Colonic mucosa (tissue), 4 donors: ENCODE measurements around the gene NIN. TPM values are rescaled to one million over a fixed set of nuclear protein-coding genes. Genes with fewer than 3 reads are reported as not detected.
A peak's percentile ranks its signal among the peaks of the same experiment; 100 is the strongest.
"Not testable (repeated sequence)": the region's sequence is repeated elsewhere in the genome, so short reads cannot be mapped to it uniquely, and the experiment has no call there.

Experiments used
- DNase-seq: peaks from one replicate; pipeline ENCODE4 v3.0.0-alpha.2; 2020
- H3K27ac ChIP-seq: fragments of 200-600 bp; one replicate; pipeline ENCODE4 v1.8.0; 2021
- H3K27me3 ChIP-seq: fragments of 200-600 bp; one replicate; pipeline ENCODE4 v1.8.0; 2021
- H3K36me3 ChIP-seq: fragments of 200-600 bp; one replicate; pipeline ENCODE4 v1.8.0; 2021
- H3K4me1 ChIP-seq: fragments of 200-600 bp; one replicate; pipeline ENCODE4 v1.8.0; 2021; ENCODE audit warnings: mild to moderate bottlenecking
- H3K4me3 ChIP-seq: fragments of 200-600 bp; one replicate; pipeline ENCODE4 v1.8.0; 2021
- H3K9ac ChIP-seq, 2 donors: one replicate each; pipeline ENCODE4 v1.7.0; 2013; ENCODE audit warnings: control low read depth in 2 of 2, low read depth in 2 of 2, low read length in 2 of 2
- H3K9me3 ChIP-seq: fragments of 200-600 bp; one replicate; pipeline ENCODE4 v1.8.0; 2021
- intact Hi-C: fragments of 100-400 bp; cut with DNase I; formaldehyde crosslinking; loops from one replicate; pipeline ENCODE4 v1.14.1; 2022
- total RNA-seq, 2 donors: library from RNA; stranded (reverse); fragmentation: NEBNext Ultra II Directional in 1 of 2; extraction: Animal tissue kit (Norgen Biotek cat#: 25700) in 1 of 2; gene quantifications; one replicate each; pipeline ENCODE4 v1.2.1, GENCODE V29; 2021
- TF ChIP-seq, protein P1 (sequence below): fragments of 200-600 bp; IDR thresholded peaks from one replicate; pipeline ENCODE4 v1.8.0; 2022; ENCODE audit warnings: antibody characterized with exemption, mild to moderate bottlenecking
- donor health status: healthy.
- donor health status: DM: no; HTN: no; CAD: no.
- donor health status: DM: no; HTN: no; CAD: no.

Gene NIN
- total RNA-seq, 2 donors from 2014 or later, result 13.7 to 19.8 TPM

DNA sequence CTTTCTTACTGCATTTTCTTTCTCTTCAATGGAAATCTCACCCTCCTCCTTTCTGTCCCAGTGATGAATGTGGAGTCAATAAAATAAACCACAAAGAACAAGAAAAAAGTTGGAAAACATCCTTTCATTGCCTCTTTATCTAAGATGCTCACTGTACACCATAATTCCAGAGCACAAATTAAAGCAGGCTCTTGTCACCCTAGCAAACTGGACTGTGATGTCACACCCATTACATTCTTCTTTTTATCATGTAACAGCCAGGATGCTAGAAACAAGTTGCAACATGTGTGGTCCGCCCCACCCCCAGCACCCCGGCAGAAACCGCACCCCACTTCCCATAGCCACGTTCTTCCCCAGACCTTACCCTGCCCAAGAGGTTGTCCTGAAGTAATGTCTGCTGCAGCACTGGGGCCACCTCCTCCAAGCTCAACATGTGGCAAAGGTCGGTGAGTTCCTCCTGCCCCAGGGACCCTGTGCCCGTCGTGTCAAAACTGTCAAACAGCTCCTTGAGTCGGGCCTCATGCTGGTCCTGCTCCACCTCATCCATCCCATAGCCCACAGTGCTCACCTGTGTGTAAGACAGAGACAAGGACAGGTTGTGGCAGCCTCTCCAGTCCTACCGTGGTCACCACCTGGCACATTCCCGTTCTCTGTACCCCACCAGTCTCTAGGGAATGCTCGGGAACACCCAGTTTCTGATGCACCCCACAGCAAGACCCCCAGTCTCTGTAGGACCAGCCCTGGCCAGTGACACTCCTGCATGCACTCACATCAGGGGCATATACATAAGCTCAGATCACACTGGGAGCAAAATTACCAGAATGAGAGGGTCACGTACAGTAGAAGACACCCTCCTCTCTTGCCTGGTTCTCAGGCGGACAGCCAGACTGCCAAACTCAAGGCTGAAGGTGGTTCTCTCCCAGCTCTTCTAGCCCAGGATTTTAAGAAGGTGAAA lies 9.2 kb downstream of the NIN start:
- TF ChIP-seq, protein P1, sequence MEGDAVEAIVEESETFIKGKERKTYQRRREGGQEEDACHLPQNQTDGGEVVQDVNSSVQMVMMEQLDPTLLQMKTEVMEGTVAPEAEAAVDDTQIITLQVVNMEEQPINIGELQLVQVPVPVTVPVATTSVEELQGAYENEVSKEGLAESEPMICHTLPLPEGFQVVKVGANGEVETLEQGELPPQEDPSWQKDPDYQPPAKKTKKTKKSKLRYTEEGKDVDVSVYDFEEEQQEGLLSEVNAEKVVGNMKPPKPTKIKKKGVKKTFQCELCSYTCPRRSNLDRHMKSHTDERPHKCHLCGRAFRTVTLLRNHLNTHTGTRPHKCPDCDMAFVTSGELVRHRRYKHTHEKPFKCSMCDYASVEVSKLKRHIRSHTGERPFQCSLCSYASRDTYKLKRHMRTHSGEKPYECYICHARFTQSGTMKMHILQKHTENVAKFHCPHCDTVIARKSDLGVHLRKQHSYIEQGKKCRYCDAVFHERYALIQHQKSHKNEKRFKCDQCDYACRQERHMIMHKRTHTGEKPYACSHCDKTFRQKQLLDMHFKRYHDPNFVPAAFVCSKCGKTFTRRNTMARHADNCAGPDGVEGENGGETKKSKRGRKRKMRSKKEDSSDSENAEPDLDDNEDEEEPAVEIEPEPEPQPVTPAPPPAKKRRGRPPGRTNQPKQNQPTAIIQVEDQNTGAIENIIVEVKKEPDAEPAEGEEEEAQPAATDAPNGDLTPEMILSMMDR, result no peak
- H3K4me1 ChIP-seq, result no peaks in the 10 kb centered on the region
- DNase-seq, result peak; percentile 23
- intact Hi-C loops, result no loop called here
- no peaks in the 10 kb centered on the region for H3K36me3 ChIP-seq
- H3K27me3 ChIP-seq, result no peaks in the 10 kb centered on the region
- H3K4me3 ChIP-seq, result no peak overlapping the region
- no peak overlapping the region for H3K9ac ChIP-seq
- peak overlapping the region; percentile 5 for H3K27ac ChIP-seq
- no peaks in the 10 kb centered on the region for H3K9me3 ChIP-seq

- TF ChIP-seq, protein P1, result no peak
- Histone ChIP-seq H3K4me3 (no peak overlapping the region), H3K27ac (no peak overlapping the region), H3K36me3 (no peaks in the 10 kb centered on the region), H3K27me3 (no peaks in the 10 kb centered on the region), H3K9ac (no peak overlapping the region), H3K9me3 (no peaks in the 10 kb centered on the region), H3K4me1 (no peaks in the 10 kb centered on the region)
- intact Hi-C loops, result no loop called here
- DNase-seq, result no peak
Measured at GRCh38 chr14:50820786-50821509, 10.0 kb downstream of the NIN start.

GRCh38 chr14:50819303-50819702 lies 11.7 kb downstream of the NIN start:
- H3K27me3 ChIP-seq, H3K27ac ChIP-seq, H3K4me3 ChIP-seq, intact Hi-C loops, H3K9me3 ChIP-seq, H3K9ac ChIP-seq, H3K36me3 ChIP-seq, DNase-seq, H3K4me1 ChIP-seq: not testable (repeated sequence)

GRCh38 chr14:50816395-50817047 lies 14.4 kb downstream of the NIN start:
- H3K9ac ChIP-seq, result no peak overlapping the region
- no peaks in the 10 kb centered on the region for H3K36me3 ChIP-seq
- no peak overlapping the region for H3K27ac ChIP-seq
- intact Hi-C loops, result no loop called here
- TF ChIP-seq, protein P1, result no peak
- DNase-seq, result no peak
- H3K4me3 ChIP-seq, result no peak overlapping the region
- H3K27me3 ChIP-seq, result no peaks in the 10 kb centered on the region
- no peaks in the 10 kb centered on the region for H3K9me3 ChIP-seq
- no peaks in the 10 kb centered on the region for H3K4me1 ChIP-seq

DNA sequence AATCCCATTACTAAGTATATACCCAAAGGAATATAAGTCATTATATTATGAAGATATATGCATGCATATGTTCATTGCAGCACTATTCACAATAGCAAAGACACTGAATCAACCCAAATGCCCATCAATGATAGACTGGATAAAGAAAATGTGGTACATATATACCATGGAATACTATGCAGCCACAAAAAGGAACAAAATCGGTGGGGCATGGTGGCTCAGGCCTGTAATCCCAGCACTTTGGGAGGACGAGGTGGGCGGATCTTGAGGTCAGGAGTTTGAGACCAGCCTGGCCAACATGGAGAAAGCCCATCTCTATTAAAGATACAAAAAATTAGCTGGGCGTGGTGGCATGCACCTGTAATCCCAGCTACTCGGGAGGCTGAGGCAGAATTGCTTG lies 15.4 kb downstream of the NIN start:
- H3K27me3 ChIP-seq, H3K27ac ChIP-seq, H3K36me3 ChIP-seq, H3K4me3 ChIP-seq, H3K9ac ChIP-seq, H3K4me1 ChIP-seq, DNase-seq, H3K9me3 ChIP-seq, intact Hi-C loops: not testable (repeated sequence)

DNA sequence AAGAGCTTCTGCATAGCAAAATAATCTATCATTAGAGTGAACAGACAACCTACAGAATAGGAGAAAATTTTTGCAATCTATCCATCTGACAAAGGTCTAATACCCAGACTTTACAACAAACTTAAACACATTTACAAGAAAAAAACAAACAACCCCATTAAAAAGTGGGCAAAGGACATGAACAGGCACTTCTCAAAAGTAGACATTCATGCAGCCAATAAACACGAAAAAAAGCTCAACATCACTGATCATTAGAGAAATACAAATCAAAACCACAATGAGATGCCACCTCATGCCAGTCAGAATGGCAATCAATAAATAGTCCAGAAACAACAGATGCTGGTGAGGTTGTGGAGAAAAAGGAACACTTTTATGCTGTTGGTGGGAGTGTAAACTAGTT lies 15.9 kb downstream of the NIN start:
- H3K27me3 ChIP-seq, H3K4me3 ChIP-seq, H3K4me1 ChIP-seq, intact Hi-C loops, H3K9me3 ChIP-seq, H3K9ac ChIP-seq, H3K36me3 ChIP-seq, H3K27ac ChIP-seq, DNase-seq: not testable (repeated sequence)
